ENCODE measurements around the gene ABCA8.

GRCh38 chr17:68941761-68942160 is 13.4 kb downstream of the ABCA8 start:
- no peak for TF ChIP-seq ZNF274 (IDR thresholded peaks at IDR 0.05; ENCODE audit: borderline replicate concordance, extremely low read depth, low read length)
- TF ChIP-seq EZH2 (IDR thresholded peaks at IDR 0.05; ENCODE audit: low read depth, low read length, severe bottlenecking), result no peak
- no peak for TF ChIP-seq POLR2A (IDR thresholded peaks at IDR 0.05; ENCODE audit: control extremely low read depth in 1 of 2, low read depth in 2 of 2, low read length in 2 of 2)
- TF ChIP-seq POLR2AphosphoS5 (IDR thresholded peaks at IDR 0.05; ENCODE audit: low read depth, low read length), result no peak
- TF ChIP-seq TAF1 (IDR thresholded peaks at IDR 0.05; ENCODE audit: low read depth, low read length), result no peak
- no peak for TF ChIP-seq ASH2L (IDR thresholded peaks at IDR 0.05; ENCODE audit: low read length)
- TF ChIP-seq CTCF (IDR thresholded peaks at IDR 0.05; ENCODE audit: control extremely low read depth in 1 of 3, insufficient read depth in 1 of 3, low read depth in 1 of 3, low read length in 3 of 3), result no peak
- TF ChIP-seq CBX5 (IDR thresholded peaks at IDR 0.05; ENCODE audit: low read depth, low read length), result no peak
- TF ChIP-seq RFX5 (IDR thresholded peaks at IDR 0.05; ENCODE audit: borderline replicate concordance, low read depth, low read length), result no peak
- no peak for TF ChIP-seq SAP30 (IDR thresholded peaks at IDR 0.05; ENCODE audit: insufficient read depth, insufficient replicate concordance, low read length)
- no peak for TF ChIP-seq CHD1 (IDR thresholded peaks at IDR 0.05; ENCODE audit: low read depth, low read length)
